Activated CD4-positive, alpha-beta memory T cell treated with anti-CD3 and anti-CD28 coated beads for 36 hours (primary cell): ENCODE measurements around the gene LSAMP. TPM values are rescaled to one million over a fixed set of nuclear protein-coding genes. Genes with fewer than 3 reads are reported as not detected.

Source experiments
- CTCF ChIA-PET: fragments of 350-600 bp; sonication (Branson Sonifier 250); formaldehyde crosslinking; loops from one replicate; lab custom pipeline; 2021; ENCODE audit warnings: antibody characterized with exemption, inconsistent platforms; lab: Charles Lee
- POLR2A ChIA-PET: fragments of 350-600 bp; sonication (Branson Sonifier 250); formaldehyde crosslinking; loops from one replicate; lab custom pipeline; 2021; ENCODE audit warnings: antibody characterized with exemption; lab: Charles Lee
- DNase-seq: peaks from one replicate; pipeline ENCODE4 v3.0.0-alpha.2; 2020
- H3K27ac Mint-ChIP-seq: one replicate; pipeline ENCODE4 v1.8.0; 2021; ENCODE audit warnings: mixed read lengths
- H3K27me3 Mint-ChIP-seq: one replicate; pipeline ENCODE4 v1.8.0; 2021; ENCODE audit warnings: mixed read lengths
- H3K36me3 Mint-ChIP-seq: one replicate; pipeline ENCODE4 v1.8.0; 2021; ENCODE audit warnings: mixed read lengths
- H3K4me1 Mint-ChIP-seq: one replicate; pipeline ENCODE4 v1.8.0; 2021; ENCODE audit warnings: low read depth, mixed read lengths
- H3K4me3 Mint-ChIP-seq: one replicate; pipeline ENCODE4 v1.8.0; 2021; ENCODE audit warnings: mild to moderate bottlenecking, mixed read lengths
- H3K9me3 Mint-ChIP-seq: one replicate; pipeline ENCODE4 v1.8.0; 2021; ENCODE audit warnings: mixed read lengths
- intact Hi-C: fragments of 100-400 bp; cut with micrococcal nuclease; formaldehyde crosslinking; loops from one replicate; pipeline ENCODE4 v1.15.1; 2023
- total RNA-seq, 2 experiments: library from RNA; stranded (reverse); gene quantifications; one replicate each; pipeline ENCODE4 v1.2.3, GENCODE V29; 2021

LSAMP gene
- total RNA-seq, 2 experiments from 2014 or later, result not detected

- CTCF ChIA-PET, result no interaction called here
- DNase-seq, result no peak
- no peak overlapping the region for H3K27ac Mint-ChIP-seq
- no peaks in the 10 kb centered on the region for H3K4me1 Mint-ChIP-seq
- no peaks in the 10 kb centered on the region for H3K36me3 Mint-ChIP-seq
- POLR2A ChIA-PET, result no interaction called here
- peaks cover 2% of the 10 kb centered on the region for H3K9me3 Mint-ChIP-seq
- H3K4me3 Mint-ChIP-seq, result no peak overlapping the region
- intact Hi-C loops, result no loop called here
- no peaks in the 10 kb centered on the region for H3K27me3 Mint-ChIP-seq
These were observed 253.9 kb downstream of the LSAMP start for GRCh38 chr3:116191409-116191808.

- peaks cover 2% of the 10 kb centered on the region for H3K9me3 Mint-ChIP-seq
- H3K27ac Mint-ChIP-seq, result no peak overlapping the region
- no peak overlapping the region for H3K4me3 Mint-ChIP-seq
- intact Hi-C loops, result no loop called here
- no peaks in the 10 kb centered on the region for H3K4me1 Mint-ChIP-seq
- ChIA-PET POLR2A (no interaction called here), CTCF (interaction anchor here (0.6 kb wide), 1 partner anchor 62 kb away, joined by 3 read pairs; no protein-coding TSS in a partner anchor)
- H3K27me3 Mint-ChIP-seq, result no peaks in the 10 kb centered on the region
- no peaks in the 10 kb centered on the region for H3K36me3 Mint-ChIP-seq
- no peak for DNase-seq
These were observed 255.2 kb downstream of the LSAMP start for GRCh38 chr3:116190095-116190494.

- DNase-seq, result no peak
- CTCF ChIA-PET, result no interaction called here
- intact Hi-C loops, result no loop called here
- Mint-ChIP-seq H3K4me3 (no peak overlapping the region), H3K9me3 (no peaks in the 10 kb centered on the region), H3K36me3 (no peaks in the 10 kb centered on the region), H3K4me1 (no peaks in the 10 kb centered on the region), H3K27ac (no peak overlapping the region), H3K27me3 (no peaks in the 10 kb centered on the region)
- POLR2A ChIA-PET, result no interaction called here
These were observed 257.0 kb downstream of the LSAMP start for GRCh38 chr3:116188231-116188785.

- H3K4me1 Mint-ChIP-seq, result no peaks in the 10 kb centered on the region
- intact Hi-C loops, result no loop called here
- DNase-seq, result no peak
- CTCF ChIA-PET, result interaction anchor here (0.6 to 0.8 kb wide), 2 partner anchors 16 to 472 kb away, joined by 3 to 4 read pairs; no protein-coding TSS in a partner anchor
- H3K9me3 Mint-ChIP-seq, result no peaks in the 10 kb centered on the region
- H3K4me3 Mint-ChIP-seq, result no peak overlapping the region
- no peaks in the 10 kb centered on the region for H3K36me3 Mint-ChIP-seq
- POLR2A ChIA-PET, result no interaction called here
- H3K27me3 Mint-ChIP-seq, result no peaks in the 10 kb centered on the region
- no peak overlapping the region for H3K27ac Mint-ChIP-seq
These were observed 259.2 kb downstream of the LSAMP start for GRCh38 chr3:116186049-116186448.

- Mint-ChIP-seq H3K4me3 (no peak overlapping the region), H3K9me3 (no peaks in the 10 kb centered on the region), H3K27me3 (no peaks in the 10 kb centered on the region), H3K4me1 (no peaks in the 10 kb centered on the region), H3K36me3 (no peaks in the 10 kb centered on the region), H3K27ac (no peak overlapping the region)
- ChIA-PET CTCF (no interaction called here), POLR2A (no interaction called here)
- no peak for DNase-seq
- intact Hi-C loops, result no loop called here
These were observed 264.1 kb downstream of the LSAMP start for GRCh38 chr3:116181159-116181558.

- Mint-ChIP-seq H3K27me3 (no peaks in the 10 kb centered on the region), H3K36me3 (no peaks in the 10 kb centered on the region), H3K9me3 (no peaks in the 10 kb centered on the region), H3K27ac (no peak overlapping the region), H3K4me1 (no peaks in the 10 kb centered on the region), H3K4me3 (no peak overlapping the region)
- ChIA-PET POLR2A (no interaction called here), CTCF (no interaction called here)
- DNase-seq, result no peak
- intact Hi-C loops, result no loop called here
These were observed 266.2 kb downstream of the LSAMP start for GRCh38 chr3:116179091-116179490.

GRCh38 chr3:116176974-116177555, 268.2 kb downstream of the LSAMP start:
- Mint-ChIP-seq H3K9me3 (no peaks in the 10 kb centered on the region), H3K36me3 (no peaks in the 10 kb centered on the region), H3K27me3 (no peaks in the 10 kb centered on the region), H3K27ac (no peak overlapping the region), H3K4me3 (no peak overlapping the region), H3K4me1 (no peaks in the 10 kb centered on the region)
- DNase-seq, result no peak
- POLR2A ChIA-PET, result no interaction called here
- CTCF ChIA-PET, result no interaction called here
- intact Hi-C loops, result no loop called here

- DNase-seq, result no peak
These were observed 279.2 kb downstream of the LSAMP start for GRCh38 chr3:116166121-116166520.

GRCh38 chr3:116165641-116166040, 279.6 kb downstream of the LSAMP start:
- intact Hi-C loops, result no loop called here
- ChIA-PET POLR2A (no interaction called here), CTCF (no interaction called here)
- Mint-ChIP-seq H3K9me3 (no peaks in the 10 kb centered on the region), H3K27ac (no peak overlapping the region), H3K4me3 (no peak overlapping the region), H3K4me1 (no peaks in the 10 kb centered on the region), H3K27me3 (no peaks in the 10 kb centered on the region), H3K36me3 (no peaks in the 10 kb centered on the region)
- DNase-seq, result no peak

More at GRCh38 chr3:116166121-116166520, 279.2 kb downstream of the LSAMP start:
- Mint-ChIP-seq H3K4me1 (no peaks in the 10 kb centered on the region), H3K27ac (no peak overlapping the region), H3K4me3 (no peak overlapping the region), H3K27me3 (no peaks in the 10 kb centered on the region), H3K9me3 (no peaks in the 10 kb centered on the region), H3K36me3 (no peaks in the 10 kb centered on the region)
- intact Hi-C loops, result no loop called here
- ChIA-PET POLR2A (no interaction called here), CTCF (no interaction called here)

- POLR2A ChIA-PET, result no interaction called here
- Mint-ChIP-seq H3K36me3 (no peaks in the 10 kb centered on the region), H3K27ac (no peak overlapping the region), H3K27me3 (no peaks in the 10 kb centered on the region), H3K4me3 (no peak overlapping the region), H3K4me1 (no peaks in the 10 kb centered on the region), H3K9me3 (no peaks in the 10 kb centered on the region)
- DNase-seq, result no peak
- intact Hi-C loops, result no loop called here
- CTCF ChIA-PET, result no interaction called here
These were observed 280.2 kb downstream of the LSAMP start for GRCh38 chr3:116165135-116165534.

- no peaks in the 10 kb centered on the region for H3K36me3 Mint-ChIP-seq
- intact Hi-C loops, result no loop called here
- no peak overlapping the region for H3K27ac Mint-ChIP-seq
- H3K4me1 Mint-ChIP-seq, result no peaks in the 10 kb centered on the region
- DNase-seq, result no peak
- H3K4me3 Mint-ChIP-seq, result no peak overlapping the region
- CTCF ChIA-PET, result no interaction called here
- POLR2A ChIA-PET, result no interaction called here
- H3K27me3 Mint-ChIP-seq, result no peaks in the 10 kb centered on the region
- H3K9me3 Mint-ChIP-seq, result no peaks in the 10 kb centered on the region
These were observed 281.2 kb downstream of the LSAMP start for GRCh38 chr3:116164039-116164438.

GRCh38 chr3:116161575-116162525, 283.4 kb downstream of the LSAMP start:
- POLR2A ChIA-PET, result no interaction called here
- no peaks in the 10 kb centered on the region for H3K9me3 Mint-ChIP-seq
- no peaks in the 10 kb centered on the region for H3K27me3 Mint-ChIP-seq
- intact Hi-C loops, result no loop called here
- no peak overlapping the region for H3K27ac Mint-ChIP-seq
- CTCF ChIA-PET, result no interaction called here
- no peak overlapping the region for H3K4me3 Mint-ChIP-seq
- no peaks in the 10 kb centered on the region for H3K4me1 Mint-ChIP-seq
- no peaks in the 10 kb centered on the region for H3K36me3 Mint-ChIP-seq
- DNase-seq, result no peak
